ENCODE data around the gene CDK6. TPM values are rescaled to one million over a fixed set of nuclear protein-coding genes. Genes with fewer than 3 reads are reported as not detected.

Gene CDK6
- total and polyA plus RNA-seq, 2 of the 8 experiments (the other 6 are each of a cell fraction or from before 2014, with no cell fraction given): 5.9 to 18.9 TPM

- TF ChIP-seq E2F6 (IDR thresholded peaks at IDR 0.05): no peak
Observed at GRCh38 chr7:92714767-92715166, 121.6 kb downstream of the CDK6 start (continued).

Data from H1 (cell line).